Effector memory CD4-positive, alpha-beta T cell (primary cell): ENCODE results near the gene ETNPPL.

Source experiments
- DNase-seq, 3 donors: peaks; one replicate each; pipeline ENCODE4 v3.0.0-alpha.2; 2020
- H3K27ac ChIP-seq: 2 replicates; pipeline ENCODE4 v1.7.0; 2013; ENCODE audit warnings: mild to moderate bottlenecking, low read length, moderate library complexity; ENCODE audit not compliant: insufficient read depth, poor library complexity, severe bottlenecking
- H3K27me3 ChIP-seq: replicated peaks from 2 replicates; pipeline ENCODE4 v1.7.0; 2013; ENCODE audit warnings: mild to moderate bottlenecking, low read length; ENCODE audit not compliant: insufficient read depth, control insufficient read depth, poor library complexity, severe bottlenecking
- H3K36me3 ChIP-seq: 2 replicates; pipeline ENCODE4 v1.7.0; 2013; ENCODE audit warnings: mild to moderate bottlenecking, low read length, moderate library complexity; ENCODE audit not compliant: control insufficient read depth, insufficient read depth
- H3K4me1 ChIP-seq: 2 replicates; pipeline ENCODE4 v1.7.0; 2013; ENCODE audit warnings: low read length, mild to moderate bottlenecking; ENCODE audit not compliant: control insufficient read depth, insufficient read depth, poor library complexity, severe bottlenecking
- H3K4me3 ChIP-seq: 2 replicates; pipeline ENCODE4 v1.7.0; 2013; ENCODE audit warnings: low read length, low read depth, mild to moderate bottlenecking; ENCODE audit not compliant: insufficient read depth, poor library complexity, severe bottlenecking
- H3K9me3 ChIP-seq: 2 replicates; pipeline ENCODE4 v1.7.0; 2013; ENCODE audit warnings: mild to moderate bottlenecking, low read length, moderate library complexity; ENCODE audit not compliant: control insufficient read depth

Gene ETNPPL

GRCh38 chr4:108787724-108788123, 24.9 kb upstream of the ETNPPL start:
- no peak for DNase-seq
- Histone ChIP-seq H3K9me3 (no peaks in the 10 kb centered on the region), H3K4me1 (no peaks in the 10 kb centered on the region), H3K27me3 (no peaks in the 10 kb centered on the region), H3K4me3 (no peak overlapping the region), H3K36me3 (no peaks in the 10 kb centered on the region), H3K27ac (no peak overlapping the region)

- no peak for DNase-seq
- Histone ChIP-seq H3K4me1 (no peaks in the 10 kb centered on the region), H3K27ac (no peak overlapping the region), H3K9me3 (no peaks in the 10 kb centered on the region), H3K4me3 (no peak overlapping the region), H3K36me3 (no peaks in the 10 kb centered on the region), H3K27me3 (no peaks in the 10 kb centered on the region)
These were observed 24.3 kb upstream of the ETNPPL start for GRCh38 chr4:108787106-108787505.

- H3K27ac ChIP-seq, result no peak overlapping the region
- H3K27me3 ChIP-seq, result no peaks in the 10 kb centered on the region
- H3K36me3 ChIP-seq, result no peaks in the 10 kb centered on the region
- H3K4me3 ChIP-seq, result no peak overlapping the region
- H3K4me1 ChIP-seq, result no peaks in the 10 kb centered on the region
- no peaks in the 10 kb centered on the region for H3K9me3 ChIP-seq
- DNase-seq, result no peak
These were observed 23.5 kb upstream of the ETNPPL start for GRCh38 chr4:108786351-108786750.

GRCh38 chr4:108783665-108784463, 21.0 kb upstream of the ETNPPL start:
- Histone ChIP-seq H3K27me3 (no peaks in the 10 kb centered on the region), H3K9me3 (no peaks in the 10 kb centered on the region), H3K36me3 (no peaks in the 10 kb centered on the region), H3K27ac (no peak overlapping the region), H3K4me1 (no peaks in the 10 kb centered on the region), H3K4me3 (no peak overlapping the region)
- no peak for DNase-seq

- H3K27me3 ChIP-seq, result no peaks in the 10 kb centered on the region
- no peaks in the 10 kb centered on the region for H3K4me1 ChIP-seq
- H3K9me3 ChIP-seq, result no peaks in the 10 kb centered on the region
- no peak overlapping the region for H3K27ac ChIP-seq
- no peak overlapping the region for H3K4me3 ChIP-seq
- no peak for DNase-seq
- H3K36me3 ChIP-seq, result no peaks in the 10 kb centered on the region
These were observed 17.1 kb upstream of the ETNPPL start for GRCh38 chr4:108779958-108780357.

GRCh38 chr4:108777388-108777787, 14.5 kb upstream of the ETNPPL start:
- H3K4me3 ChIP-seq, result no peak overlapping the region
- H3K4me1 ChIP-seq, result no peaks in the 10 kb centered on the region
- H3K27ac ChIP-seq, result no peak overlapping the region
- H3K9me3 ChIP-seq, result no peaks in the 10 kb centered on the region
- no peak for DNase-seq
- H3K27me3 ChIP-seq, result no peaks in the 10 kb centered on the region
- H3K36me3 ChIP-seq, result no peaks in the 10 kb centered on the region

- no peaks in the 10 kb centered on the region for H3K4me1 ChIP-seq
- no peak overlapping the region for H3K27ac ChIP-seq
- no peaks in the 10 kb centered on the region for H3K36me3 ChIP-seq
- H3K9me3 ChIP-seq, result no peaks in the 10 kb centered on the region
- no peak for DNase-seq
- H3K27me3 ChIP-seq, result no peaks in the 10 kb centered on the region
- no peak overlapping the region for H3K4me3 ChIP-seq
These were observed 13.1 kb upstream of the ETNPPL start for GRCh38 chr4:108775921-108776320.

GRCh38 chr4:108774809-108775530, 12.1 kb upstream of the ETNPPL start:
- no peaks in the 10 kb centered on the region for H3K9me3 ChIP-seq
- no peaks in the 10 kb centered on the region for H3K27me3 ChIP-seq

GRCh38 chr4:108772402-108772801, 9.5 kb upstream of the ETNPPL start:
- H3K36me3 ChIP-seq, result no peaks in the 10 kb centered on the region
- H3K9me3 ChIP-seq, result no peaks in the 10 kb centered on the region
- H3K27me3 ChIP-seq, result no peaks in the 10 kb centered on the region
- no peak overlapping the region for H3K4me3 ChIP-seq
- no peak overlapping the region for H3K27ac ChIP-seq
- no peak for DNase-seq
- no peaks in the 10 kb centered on the region for H3K4me1 ChIP-seq

More at GRCh38 chr4:108774809-108775530, 12.1 kb upstream of the ETNPPL start:
- no peak overlapping the region for H3K4me3 ChIP-seq
- no peak for DNase-seq
- no peaks in the 10 kb centered on the region for H3K36me3 ChIP-seq
- no peaks in the 10 kb centered on the region for H3K4me1 ChIP-seq
- no peak overlapping the region for H3K27ac ChIP-seq

- Histone ChIP-seq H3K4me3 (no peak overlapping the region), H3K36me3 (no peaks in the 10 kb centered on the region), H3K27me3 (peaks cover 10% of the 10 kb centered on the region), H3K4me1 (no peaks in the 10 kb centered on the region), H3K27ac (no peak overlapping the region), H3K9me3 (no peaks in the 10 kb centered on the region)
- DNase-seq, result no peak
These were observed 3.2 kb upstream of the ETNPPL start for GRCh38 chr4:108766058-108766457.
